ENCODE measurements around the gene ARHGAP1.
"Not testable (repeated sequence)": the region's sequence is repeated elsewhere in the genome, so short reads cannot be mapped to it uniquely, and the experiment has no call there.

DNA sequence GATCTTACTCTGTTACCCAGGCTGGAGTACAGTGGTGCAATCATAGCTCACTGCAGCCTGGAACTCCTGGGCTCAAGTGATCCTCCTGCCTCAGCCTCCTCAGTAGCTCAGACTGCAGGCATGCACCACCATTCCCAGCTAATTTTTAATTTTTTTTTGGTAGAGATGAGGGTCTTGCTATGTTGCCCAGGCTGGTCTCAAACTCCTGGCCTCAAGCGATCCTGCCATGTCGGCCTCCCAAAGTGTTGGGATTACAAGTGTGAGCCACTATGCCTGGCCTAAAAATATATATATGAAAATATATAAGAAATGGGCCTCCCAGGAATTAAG is 17.4 kb upstream of the ARHGAP1 start:
- not testable (repeated sequence) for TF ChIP-seq POLR2A (IDR thresholded peaks at IDR 0.05; ENCODE audit: low read depth, low read length); POLR2AphosphoS5 (IDR thresholded peaks at IDR 0.05; ENCODE audit: low read depth, low read length); TAF1 (IDR thresholded peaks at IDR 0.05; ENCODE audit: low read depth, low read length); PAX5 (IDR thresholded peaks at IDR 0.05; ENCODE audit: insufficient read depth, low read length, severe bottlenecking)

Data from GM12891 (cell line).